GM19468 (cell line): Measurements from ENCODE around the gene THADA.
"Not testable (repeated sequence)": the region's sequence is repeated elsewhere in the genome, so short reads cannot be mapped to it uniquely, and the experiment has no call there.

Experiments
- ATAC-seq: cut with Tn5 transposase; IDR thresholded peaks from one replicate; pipeline ENCODE4 v1.9.1; 2021; ENCODE audit warnings: mild to moderate bottlenecking, moderate library complexity, moderate number of reproducible peaks; ENCODE audit not compliant: unreplicated experiment; ENCODE audit errors: extremely low read depth

The THADA gene

GRCh38 chr2:43595603-43596412, at the start of gene THADA:
TSS of gene THADA (minus strand) at chr2:43596038. CDS start at chr2:43592392, 3,646 bp downstream.
- ATAC-seq = peak; percentile 91

DNA sequence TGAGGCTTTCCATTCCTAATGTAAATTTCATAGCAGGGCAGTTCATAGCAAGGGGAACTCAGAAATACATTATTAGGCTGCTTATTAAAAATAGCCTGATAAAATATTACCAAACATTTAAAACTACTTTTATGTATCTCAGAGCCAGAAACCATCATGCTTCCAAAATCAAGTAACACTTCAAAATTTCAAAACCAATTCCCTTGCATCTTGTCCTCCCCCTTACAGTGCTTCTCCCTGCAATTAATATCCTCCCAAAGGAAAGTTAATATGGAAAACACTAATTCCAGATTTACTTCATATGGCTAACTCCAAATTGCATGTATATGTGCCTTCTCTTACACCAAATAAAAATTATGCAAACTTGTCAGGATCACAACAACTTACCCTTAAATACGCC, 47.8 kb upstream of the THADA start:
- no peak for ATAC-seq

DNA sequence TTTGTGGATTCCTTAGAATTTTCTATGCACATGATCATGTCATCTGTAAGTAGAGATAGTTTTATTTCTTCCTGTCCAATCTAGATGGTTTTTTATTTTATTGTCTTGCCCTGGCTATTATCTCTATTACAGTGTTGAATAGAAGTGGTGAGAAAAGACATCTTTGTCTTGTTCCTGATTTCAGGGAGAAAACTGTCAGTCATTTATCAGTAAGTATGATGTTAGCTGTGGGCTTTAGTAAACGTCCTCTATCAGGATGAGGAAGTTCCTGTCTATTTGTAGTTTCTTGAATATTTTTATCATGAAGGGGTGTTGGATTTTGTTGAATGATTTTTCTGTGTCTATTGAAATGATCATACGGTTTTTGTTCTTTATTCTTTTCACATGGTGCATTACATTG, 46.5 kb upstream of the THADA start:
- no peak for ATAC-seq

DNA sequence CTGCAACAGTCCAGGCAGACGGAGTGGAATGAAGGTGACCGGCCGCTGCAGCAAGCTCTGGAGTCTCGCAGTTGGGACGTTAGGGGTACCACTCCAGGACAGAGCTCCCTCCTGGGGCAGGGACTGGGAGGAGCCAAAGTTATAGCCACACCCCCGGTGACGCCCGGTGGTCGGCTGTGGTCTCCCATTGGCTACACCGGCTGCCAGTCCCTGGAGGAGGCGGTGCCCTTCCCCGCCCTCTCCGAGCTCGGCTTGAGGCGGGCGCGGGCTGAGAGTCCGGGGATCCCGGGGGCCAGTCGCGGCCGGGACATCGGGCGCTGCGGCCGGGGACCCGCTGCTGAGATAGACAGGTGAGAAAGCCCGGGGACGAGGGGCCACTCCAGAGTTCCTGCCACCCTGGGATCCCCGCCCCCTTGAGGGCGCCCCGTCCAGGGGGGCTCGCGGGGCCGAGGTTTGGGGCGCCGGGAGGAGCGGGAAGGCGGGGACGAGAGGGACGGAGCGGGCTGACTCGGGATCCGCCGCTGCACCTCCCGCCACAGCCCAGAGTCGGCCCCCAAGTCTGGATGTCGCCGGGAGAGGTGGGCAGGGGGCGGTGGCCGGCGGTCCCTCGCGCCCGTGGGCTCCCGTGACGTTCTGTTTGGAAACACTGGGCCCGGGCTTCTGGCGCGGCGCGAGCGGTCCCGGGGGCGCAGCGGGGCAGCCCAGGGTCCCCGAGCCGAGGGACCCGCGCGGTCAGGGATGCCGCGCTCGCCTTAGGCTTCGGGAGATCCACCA, 41.4 kb upstream of the THADA start, which contains the start of gene PLEKHH2:
TSS of gene PLEKHH2 (plus strand) at position 231 of the 774 bp plus-strand sequence. CDS start 7,414 bp downstream, outside the sequence.
- ATAC-seq = peak; percentile 97

DNA sequence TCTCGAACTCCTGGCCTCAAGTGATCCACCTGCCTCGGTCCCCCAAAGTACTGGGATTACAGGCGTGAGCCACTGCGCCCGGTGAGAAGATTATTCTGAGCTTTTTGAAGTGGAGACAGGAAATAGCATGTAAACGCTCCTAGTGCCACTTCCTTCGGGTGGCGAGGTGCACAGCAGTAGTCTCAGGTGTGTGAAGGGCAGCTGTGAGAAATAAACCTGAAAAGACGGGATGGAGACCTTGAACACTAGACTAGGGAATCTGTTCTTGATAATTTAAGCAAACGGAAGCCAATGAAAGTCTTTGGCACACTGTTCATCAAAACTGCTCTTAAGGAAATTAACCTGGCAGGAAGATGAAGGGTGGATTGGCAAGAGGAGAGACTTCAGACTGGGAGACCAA, 40.8 kb upstream of the THADA start:
- ATAC-seq = no peak

- ATAC-seq = not testable (repeated sequence)
Observed at GRCh38 chr2:43636153-43636552, 40.3 kb upstream of the THADA start.

GRCh38 chr2:43634604-43635306, 38.9 kb upstream of the THADA start:
- no peak for ATAC-seq

- ATAC-seq = no peak
Observed at GRCh38 chr2:43631618-43632317, 35.9 kb upstream of the THADA start.

DNA sequence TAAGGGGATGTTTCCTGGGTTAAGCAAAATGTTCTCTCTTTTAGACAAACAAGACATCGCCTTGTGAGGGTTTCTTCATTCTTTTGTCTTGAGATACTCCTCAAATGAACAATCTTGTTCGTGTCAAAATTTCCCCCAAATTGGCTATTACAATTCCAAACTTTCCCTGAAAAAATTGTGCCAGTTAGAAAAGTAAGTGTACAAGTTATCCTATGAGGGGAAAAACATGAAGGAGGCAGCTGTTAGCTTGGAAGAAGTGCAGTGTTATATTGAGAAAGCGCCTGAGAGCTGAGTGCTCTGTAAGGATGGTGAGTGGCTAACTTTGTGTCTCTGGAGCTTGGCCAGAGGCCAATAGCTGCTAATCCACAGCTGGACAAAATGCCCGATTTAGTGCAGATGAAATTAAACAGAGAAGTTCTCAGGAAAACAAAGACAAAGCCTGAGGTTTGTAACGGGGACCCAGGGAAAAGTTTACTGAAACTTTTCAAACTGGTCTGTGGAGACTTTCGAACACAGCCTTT, 27.2 kb upstream of the THADA start:
- ATAC-seq = no peak

- no peak for ATAC-seq
Observed at GRCh38 chr2:43619511-43619910, 23.7 kb upstream of the THADA start.

DNA sequence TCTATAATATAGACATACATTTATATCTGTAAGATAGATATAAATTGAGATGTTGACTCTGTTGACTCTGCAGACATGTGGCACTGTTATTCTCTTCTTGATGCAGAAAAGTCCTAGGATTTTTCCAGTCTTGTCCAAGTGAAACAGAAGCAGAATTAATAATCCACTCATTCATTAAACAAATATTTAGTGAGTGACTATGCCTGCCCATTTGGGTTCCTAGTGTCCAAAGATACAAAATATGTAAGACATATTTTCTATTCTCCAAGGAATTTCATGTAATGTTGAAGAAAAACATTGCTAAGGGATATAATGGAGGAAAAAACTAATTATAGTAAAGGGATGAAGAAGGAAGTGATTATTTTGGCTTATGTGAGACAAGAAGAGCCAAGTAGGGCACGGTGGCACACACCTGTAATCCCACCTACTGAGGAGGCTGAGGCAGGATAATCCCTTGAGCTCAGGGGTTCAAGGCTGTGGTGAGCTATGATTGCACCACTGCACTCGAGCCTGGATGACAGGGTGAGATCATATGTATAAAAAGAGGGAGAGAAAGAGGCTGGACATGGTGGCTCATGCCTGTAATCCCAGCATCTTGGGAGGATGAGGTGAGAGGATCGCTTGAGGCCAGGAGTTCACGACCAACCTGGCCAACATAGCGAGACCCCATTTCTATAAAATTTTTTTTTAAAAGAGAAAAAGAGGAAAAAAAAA, 21.3 kb upstream of the THADA start:
- no peak for ATAC-seq

GRCh38 chr2:43612944-43613343, 17.1 kb upstream of the THADA start:
- ATAC-seq = no peak

DNA sequence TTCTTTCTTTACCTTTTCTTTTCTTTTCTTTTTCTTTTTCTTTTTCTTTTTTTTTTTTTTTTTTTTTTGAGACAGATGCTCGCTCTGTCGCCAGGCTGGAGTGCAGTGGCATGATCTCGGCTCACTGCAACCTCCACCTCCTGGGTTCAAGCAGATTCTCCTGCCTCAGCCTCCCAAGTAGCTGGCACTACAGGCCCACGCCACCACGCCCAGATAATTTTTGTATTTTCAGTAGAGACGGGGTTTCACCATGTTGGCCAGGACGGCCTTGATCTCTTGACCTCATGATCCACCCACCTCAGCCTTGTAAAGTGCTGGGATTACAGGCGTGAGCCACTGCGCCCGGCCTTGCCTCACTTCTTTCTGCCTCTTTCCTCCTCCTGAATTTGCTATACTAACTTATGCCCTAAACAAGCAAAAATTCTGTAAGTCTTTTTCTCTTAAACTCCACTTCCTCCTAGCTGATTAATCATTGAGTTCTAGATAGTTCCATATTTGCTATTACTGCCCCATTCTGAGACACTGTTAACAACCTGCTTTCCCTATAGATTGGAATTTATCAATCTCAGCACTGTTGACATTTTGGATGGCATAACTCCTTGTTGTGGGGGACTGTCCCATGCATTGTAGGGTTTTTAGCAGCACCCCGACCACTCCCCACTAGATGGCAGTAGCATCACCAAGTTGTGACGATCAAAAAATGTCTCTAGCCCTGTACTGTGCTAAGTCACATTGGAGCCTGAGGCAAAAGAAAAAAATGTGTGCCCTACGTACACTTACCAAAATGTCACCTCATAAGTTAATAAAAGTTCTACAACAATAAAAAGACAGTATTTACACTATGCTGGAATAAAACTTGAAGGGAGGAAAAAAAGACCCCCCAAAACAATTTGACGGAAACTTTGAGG, 16.4 kb upstream of the THADA start:
- peak; percentile 84 for ATAC-seq

DNA sequence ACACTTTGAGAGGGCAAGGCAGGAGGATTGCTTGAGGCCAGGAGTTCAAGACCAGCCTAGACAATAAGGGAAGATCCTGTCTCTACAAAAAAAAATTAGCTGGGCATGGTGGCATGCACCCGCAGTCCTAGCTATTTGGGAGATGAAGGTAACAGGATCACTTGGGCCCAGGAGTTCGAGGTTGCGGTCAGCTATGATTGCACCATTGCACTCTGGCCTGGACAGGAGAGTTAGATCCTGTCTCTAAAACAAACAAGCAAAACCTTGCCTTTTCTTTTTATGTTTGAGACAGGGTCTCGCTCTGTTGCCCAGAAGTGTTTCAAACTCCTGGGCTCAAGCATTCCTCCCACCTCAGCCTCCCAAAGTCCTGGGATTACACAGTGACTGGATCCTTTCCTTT, 14.5 kb upstream of the THADA start:
- ATAC-seq = no peak

- no peak for ATAC-seq
Observed at GRCh38 chr2:43609290-43609918, 13.6 kb upstream of the THADA start.

DNA sequence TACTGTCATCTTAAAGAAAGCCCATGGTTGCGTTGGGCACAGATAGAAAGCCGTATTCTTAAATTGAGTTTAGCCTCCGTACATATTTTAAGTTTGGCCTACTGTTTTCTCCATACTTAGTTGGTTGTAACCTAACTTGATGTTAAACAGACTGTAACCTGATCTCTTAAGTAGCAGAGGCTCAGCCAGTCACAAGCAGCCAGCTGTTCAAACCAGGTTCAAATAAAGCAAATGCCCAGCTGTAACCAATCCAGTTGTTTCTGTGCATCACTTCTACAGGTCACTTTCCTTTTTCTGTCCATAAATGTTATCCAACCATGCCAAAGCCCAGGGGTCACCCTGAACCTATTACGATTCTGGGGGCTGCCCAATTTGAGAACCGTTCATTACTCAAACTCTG, 10.0 kb upstream of the THADA start:
- ATAC-seq = no peak

DNA sequence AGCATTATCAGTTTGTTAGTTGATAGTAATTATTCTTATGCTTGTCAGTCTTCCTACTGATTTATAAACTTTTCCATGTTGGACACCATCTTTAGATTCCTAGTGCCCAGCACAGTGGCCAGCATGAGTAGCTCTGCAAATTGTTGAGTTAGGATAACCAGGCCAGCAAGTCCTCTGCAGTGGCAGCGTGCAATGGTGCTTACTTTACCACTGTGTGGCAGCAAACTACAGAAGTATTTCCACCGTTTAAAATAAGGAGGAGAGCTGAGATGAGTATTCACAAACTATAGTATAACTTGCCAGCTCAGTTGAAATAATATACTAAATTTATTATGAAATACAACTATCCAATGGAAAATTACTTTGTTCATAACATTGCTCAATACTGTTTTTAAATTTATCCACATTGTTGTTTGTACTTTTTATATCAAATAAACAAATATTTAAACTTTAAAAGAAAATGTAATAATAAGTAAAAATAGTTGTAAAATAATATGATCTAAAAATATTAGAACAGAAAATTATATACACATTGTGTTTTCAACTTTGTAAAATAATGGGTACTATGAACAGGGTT, 9.3 kb upstream of the THADA start:
- no peak for ATAC-seq
